Central memory CD4-positive, alpha-beta T cell (primary cell): Measurements from ENCODE around the gene NGFR.

Experiments used
- DNase-seq: peaks from one replicate; pipeline ENCODE4 v3.0.0; 2022

NGFR gene

GRCh38 chr17:49469831-49470810 is 25.0 kb upstream of the NGFR start:
- DNase-seq, result no peak

DNA sequence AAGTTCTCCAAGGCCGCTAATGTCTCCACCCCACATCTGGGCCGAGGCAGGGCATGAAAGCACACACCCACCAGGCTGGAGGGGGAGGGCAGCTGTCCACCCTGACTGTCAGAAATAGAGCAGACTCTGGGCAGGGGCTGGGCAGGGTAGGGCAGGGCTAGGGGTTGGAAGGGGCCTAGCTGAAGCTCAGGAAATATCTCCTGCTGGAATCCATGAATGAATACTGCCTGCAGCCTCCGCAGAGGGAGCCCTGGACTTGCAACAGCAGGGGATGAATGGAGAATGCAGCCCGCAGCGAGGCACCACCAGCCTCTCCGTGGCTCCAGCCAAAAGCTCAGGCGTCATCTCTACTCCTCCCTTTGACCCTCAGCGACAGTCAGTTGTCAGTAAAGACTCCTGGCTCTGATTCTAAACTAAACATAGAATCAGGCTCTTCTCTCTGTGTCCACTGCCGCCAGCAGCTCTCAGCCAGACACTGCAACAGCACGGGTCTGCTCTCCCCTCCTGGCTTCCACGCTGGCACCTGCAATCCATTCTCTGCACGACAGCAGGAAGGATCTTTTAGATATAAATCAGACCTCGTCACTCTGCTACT is 23.9 kb upstream of the NGFR start:
- no peak for DNase-seq

GRCh38 chr17:49471769-49472168 is 23.3 kb upstream of the NGFR start:
- DNase-seq, result no peak

DNA sequence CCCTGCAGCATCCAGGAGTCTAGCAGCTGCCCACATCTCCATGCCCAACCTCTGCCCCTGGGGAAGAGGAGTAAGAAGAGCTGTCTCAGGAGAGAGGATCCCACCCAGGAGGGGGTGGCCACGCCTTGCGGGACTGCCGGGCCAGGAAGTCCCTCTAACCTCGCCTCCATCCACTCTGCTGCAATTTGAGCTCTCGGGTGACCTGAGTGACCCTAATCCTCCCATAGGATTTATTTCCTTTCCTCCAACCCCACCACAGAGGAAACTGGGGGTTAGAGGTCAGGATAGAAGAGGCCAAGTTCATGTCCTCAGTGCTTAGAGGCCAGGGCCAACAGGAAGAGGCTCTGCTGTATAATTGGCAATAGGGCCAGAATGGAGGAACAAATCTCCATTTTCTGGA is 22.6 kb upstream of the NGFR start:
- DNase-seq, result no peak

DNA sequence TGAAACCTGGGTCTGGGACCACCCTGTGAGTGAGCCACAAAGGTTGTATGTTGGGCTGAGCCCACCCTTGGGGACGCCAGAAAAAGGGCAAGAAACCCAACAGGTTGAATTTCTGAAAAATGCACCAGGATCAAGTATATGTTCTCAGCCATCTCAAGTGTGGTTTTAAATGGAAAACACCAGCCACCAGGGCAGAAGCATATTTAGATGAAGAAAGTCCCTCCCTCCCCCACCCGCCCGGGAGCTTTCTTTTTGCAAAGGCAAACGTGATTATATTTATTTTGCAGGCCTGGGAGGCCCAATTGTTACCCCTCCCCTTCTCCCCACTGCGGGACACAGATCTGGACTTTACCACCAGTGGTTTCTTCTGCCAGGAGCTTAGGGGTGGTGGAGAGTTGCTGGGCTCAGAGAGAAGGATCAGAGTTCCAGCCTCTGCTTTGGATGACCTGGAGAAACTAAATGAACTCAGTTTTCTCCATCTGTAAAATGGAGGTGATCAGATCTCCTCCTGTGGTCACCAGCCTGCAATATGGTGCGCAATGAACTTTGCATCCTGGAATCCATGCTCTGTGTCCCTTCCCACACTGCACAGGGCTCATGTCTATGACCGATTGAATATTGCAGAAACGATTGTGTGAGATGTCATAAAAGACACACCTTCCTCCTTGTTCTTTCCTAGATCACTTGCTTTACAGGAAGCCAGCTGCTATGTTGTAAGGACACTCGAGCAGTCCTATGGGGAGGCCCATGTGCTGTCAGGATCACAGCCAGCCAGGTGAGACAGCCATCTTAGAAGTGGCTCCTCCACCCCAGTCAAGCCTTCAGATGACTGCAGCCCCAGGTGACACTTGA is 21.0 kb upstream of the NGFR start:
- DNase-seq, result no peak

DNA sequence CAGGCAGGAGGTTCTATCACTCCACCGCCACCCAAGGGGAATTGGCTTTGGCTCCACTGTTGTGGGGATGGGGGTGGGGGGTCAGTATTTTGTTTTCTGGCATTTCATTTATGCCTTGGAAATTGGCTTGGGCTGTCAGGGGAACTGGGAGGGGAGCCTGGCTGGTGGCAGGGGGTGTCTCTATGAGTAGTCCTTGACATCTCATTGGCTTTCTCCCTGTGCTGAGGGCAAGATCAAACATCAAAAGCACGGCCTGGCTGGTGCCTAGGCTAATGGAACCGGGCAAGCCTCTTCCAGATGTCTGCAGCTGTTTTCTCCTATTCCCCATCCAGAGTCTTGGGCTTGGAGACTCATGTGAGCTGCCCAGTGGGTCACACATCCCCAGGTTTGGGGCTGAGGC is 17.4 kb upstream of the NGFR start:
- DNase-seq, result no peak

DNA sequence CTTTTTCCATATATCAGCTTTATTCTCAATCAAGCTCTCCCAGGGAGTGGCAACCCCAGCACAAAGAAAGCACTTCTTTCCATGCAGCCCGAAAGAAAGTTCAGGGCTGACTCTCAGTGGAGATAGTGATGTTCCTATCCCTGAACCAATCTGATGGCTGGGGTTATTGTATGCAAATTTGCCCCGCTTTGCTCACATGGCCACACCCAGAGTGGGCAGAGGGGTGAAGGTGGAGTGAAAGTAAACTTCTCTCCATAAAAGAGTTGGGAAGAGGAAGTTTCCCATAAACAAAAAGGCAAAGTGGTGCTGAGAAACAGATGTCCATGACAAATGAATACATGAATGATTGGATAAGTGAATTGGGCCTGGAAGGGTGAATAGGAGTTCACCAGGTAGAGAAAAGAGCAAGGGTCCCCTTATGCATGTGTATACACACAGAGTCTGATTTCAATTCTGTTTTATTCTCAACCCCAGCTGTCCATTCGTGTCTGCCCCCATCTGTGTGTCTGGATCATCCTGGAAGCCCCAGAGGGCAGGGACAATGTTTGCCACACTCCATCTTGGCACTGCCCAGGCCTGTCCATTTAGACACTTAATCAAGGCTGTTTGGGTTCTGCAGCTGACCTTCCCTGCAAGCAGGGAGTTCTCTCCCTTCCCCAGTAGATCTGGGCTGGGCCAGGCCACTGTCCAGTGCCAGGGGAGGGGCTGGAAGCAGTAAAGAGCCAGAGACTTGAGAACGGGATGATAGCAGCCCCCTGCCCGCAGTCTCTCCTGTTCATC is 14.1 kb upstream of the NGFR start:
- DNase-seq, result no peak

- no peak for DNase-seq
These were observed 12.8 kb upstream of the NGFR start for GRCh38 chr17:49482144-49482817.

DNA sequence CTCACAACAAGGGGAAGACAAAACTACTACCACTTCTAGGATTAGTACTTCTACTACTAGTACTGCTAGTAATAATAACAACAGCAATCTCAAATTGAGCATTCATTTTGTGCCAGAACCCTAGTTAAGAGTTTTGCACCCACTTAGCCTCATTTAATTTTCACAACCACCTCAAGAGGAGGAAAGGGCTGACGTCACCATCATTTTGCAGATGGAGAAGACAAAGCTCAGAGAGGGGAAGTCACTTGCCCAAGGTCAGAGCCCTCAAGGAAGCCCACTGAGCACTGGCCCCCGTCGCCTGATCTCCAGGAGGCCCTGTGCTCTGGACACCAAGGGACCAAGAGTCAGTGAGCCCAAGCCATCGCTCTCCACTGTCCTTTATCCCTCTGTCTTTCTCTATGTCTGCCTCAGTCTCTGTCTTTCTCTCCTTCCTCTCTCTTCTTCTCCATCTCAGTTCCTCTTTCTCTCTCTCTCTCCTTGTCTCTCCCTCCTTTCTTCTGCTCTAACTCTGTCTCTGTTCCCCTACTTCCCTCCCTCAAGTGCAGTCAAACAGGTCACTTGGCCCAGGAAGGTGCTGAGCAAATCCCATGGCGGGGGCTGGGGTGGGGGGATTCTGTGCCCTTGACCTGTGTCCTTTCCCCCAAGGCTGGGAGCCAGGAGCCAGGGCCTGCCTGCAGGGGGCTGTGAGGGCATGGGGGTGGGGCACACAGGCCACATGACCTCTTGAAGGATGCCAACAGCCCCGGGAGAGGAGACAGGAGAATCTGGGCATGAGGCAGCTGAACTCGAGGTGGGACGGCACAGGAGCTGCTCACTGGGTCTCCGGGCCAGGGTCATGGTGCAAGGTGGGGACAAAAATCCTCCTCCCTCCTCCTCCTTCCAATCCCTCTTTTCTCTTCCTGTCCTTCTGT is 11.2 kb upstream of the NGFR start:
- no peak for DNase-seq

DNA sequence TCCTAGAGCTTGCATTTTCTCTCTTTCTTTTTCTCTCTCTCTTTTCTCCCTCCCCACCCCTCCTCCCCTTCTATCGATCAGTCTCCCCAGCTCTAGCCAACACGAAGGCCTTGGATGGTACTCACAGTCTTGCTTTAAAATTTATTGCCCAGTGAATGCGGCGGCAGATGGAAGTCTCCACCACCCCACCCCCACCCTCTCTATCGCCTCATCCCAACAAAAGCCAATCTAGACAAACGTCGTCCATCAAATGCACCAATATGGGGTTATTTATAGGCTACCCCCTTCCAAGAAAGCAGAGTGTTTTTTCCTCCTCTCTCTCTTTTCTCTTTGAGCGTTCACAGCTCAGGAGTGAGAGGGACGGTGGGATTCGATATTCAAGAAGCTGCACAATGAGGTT is 10.5 kb upstream of the NGFR start:
- no peak for DNase-seq

GRCh38 chr17:49486012-49486641 is 9.0 kb upstream of the NGFR start:
- DNase-seq, result no peak

GRCh38 chr17:49487183-49487582 is 7.9 kb upstream of the NGFR start:
- DNase-seq, result no peak

DNA sequence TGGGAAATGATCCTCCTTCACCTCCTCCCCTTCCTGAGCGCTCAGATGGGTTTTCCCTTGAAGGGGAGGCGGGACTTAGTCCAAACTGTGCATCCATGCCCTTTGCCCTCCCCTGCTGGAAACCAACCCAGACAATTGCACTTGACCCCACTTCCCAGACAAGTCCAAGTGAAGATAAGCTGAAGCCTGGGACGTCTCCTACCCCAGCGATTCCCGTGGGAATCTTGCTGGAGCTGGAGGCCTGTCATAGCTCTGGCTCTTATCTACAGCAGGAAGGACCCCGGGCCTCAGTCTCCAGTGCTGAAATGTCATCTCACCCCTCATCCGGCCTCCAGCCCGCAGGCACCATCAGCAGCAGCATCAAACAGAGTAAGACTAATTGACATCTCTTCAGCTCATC is 6.5 kb upstream of the NGFR start:
- DNase-seq, result no peak

DNA sequence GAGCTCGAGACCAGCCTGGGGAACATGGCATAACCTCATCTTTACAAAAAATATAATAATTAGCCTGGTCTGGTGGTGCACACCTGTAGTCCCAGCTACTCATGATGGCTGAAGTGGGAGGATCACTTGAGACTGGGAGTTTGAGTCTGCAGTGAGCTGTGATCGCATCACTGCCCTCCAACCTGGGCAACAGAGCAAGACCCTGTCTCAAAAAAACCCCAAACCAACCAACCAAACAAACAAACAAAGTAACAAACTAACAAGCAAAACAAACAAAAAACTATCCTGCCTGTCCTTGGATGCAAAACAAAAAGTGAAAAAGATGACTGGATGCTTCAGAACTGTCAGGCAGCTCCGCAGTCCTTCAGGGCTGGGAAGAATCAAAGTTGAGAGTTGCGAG is 5.7 kb upstream of the NGFR start:
- DNase-seq, result no peak

DNA sequence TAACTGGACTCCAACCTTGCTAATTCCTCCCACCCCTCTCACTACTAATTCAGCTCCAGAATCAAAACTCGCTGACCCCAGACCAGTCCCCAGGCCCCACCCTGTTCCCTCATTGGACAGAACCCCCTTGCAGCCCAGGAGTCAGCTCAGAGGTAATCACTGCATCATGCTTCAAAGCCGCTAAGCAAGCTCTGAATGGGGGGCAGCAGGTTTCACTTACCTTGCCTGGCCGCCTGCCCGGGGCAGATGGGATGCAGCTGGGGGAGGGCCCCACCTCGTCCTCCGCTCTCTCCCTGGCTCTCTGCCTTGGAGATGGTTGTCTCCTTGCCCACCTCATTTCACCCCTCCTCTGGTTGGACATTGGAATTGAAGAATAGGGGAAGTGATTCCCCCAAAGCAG is 4.8 kb upstream of the NGFR start:
- DNase-seq, result no peak

GRCh38 chr17:49491192-49491769 is 3.8 kb upstream of the NGFR start:
- no peak for DNase-seq

- DNase-seq, result no peak
These were observed 601 bp upstream of the NGFR start for GRCh38 chr17:49494399-49494985.

DNA sequence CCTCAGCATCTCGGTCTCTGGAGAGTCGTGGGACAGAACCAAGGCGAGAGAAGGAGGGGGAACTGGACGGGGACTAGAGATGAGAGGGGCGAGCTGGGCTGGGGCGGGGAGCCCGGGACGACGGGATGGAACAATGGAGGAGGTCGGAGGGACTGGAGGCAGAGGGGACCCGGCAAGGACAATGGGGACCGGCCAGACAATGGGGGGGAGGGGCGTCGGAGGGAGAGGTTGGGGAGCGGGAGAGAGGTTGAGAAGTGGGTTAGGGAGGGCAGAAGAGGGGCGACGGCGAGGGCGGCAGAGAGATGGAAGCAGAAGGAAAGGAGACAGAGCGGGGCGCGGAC is 719 bp downstream of the NGFR start:
- DNase-seq, result no peak

- DNase-seq, result peak; percentile 75
These were observed 1.2 kb downstream of the NGFR start for GRCh38 chr17:49496183-49496866.
